ENCODE results near the gene RGS10. TPM values are rescaled to one million over a fixed set of nuclear protein-coding genes. Genes with fewer than 3 reads are reported as not detected.

The RGS10 gene
- total RNA-seq, 3 donors from 2014 or later, result 34.0 to 39.2 (median 36.4) TPM

DNA sequence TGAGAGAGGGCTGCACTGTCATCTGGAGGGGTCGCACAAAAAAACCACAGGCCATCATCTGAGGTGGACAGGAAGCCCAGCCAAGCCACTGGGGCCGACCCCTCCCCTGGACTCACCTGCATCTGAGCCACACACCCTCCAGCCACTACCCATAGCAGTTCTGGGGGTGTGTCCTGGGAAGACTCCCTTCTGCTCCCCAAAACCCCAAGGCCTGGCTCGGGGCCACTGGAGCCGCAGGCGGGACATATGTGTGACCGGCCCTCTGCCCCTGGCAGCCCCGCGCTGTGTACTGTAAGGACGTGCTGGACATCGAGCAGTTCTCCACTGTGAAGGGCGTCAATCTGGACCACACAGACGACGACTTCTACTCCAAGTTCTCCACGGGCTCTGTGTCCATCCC is 90.1 kb downstream of the RGS10 start:
- H3K36me3 ChIP-seq, result no peaks in the 10 kb centered on the region
- no peak overlapping the region for H3K4me3 ChIP-seq
- intact Hi-C loops (cut with DNase I; ENCODE audit: low total_unique reads), result no loop called here
- no peak overlapping the region for H3K27ac ChIP-seq
- DNase-seq (ENCODE audit: low spot score in 2 of 2), result no peak
- no peaks in the 10 kb centered on the region for H3K9me3 ChIP-seq
- H3K27me3 ChIP-seq, result no peaks in the 10 kb centered on the region
- H3K4me1 ChIP-seq, result no peaks in the 10 kb centered on the region
- TF ChIP-seq, protein P1, sequence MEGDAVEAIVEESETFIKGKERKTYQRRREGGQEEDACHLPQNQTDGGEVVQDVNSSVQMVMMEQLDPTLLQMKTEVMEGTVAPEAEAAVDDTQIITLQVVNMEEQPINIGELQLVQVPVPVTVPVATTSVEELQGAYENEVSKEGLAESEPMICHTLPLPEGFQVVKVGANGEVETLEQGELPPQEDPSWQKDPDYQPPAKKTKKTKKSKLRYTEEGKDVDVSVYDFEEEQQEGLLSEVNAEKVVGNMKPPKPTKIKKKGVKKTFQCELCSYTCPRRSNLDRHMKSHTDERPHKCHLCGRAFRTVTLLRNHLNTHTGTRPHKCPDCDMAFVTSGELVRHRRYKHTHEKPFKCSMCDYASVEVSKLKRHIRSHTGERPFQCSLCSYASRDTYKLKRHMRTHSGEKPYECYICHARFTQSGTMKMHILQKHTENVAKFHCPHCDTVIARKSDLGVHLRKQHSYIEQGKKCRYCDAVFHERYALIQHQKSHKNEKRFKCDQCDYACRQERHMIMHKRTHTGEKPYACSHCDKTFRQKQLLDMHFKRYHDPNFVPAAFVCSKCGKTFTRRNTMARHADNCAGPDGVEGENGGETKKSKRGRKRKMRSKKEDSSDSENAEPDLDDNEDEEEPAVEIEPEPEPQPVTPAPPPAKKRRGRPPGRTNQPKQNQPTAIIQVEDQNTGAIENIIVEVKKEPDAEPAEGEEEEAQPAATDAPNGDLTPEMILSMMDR (IDR thresholded peaks at IDR 0.05), result no peak
- TF ChIP-seq POLR2AphosphoS5 (IDR thresholded peaks at IDR 0.05) (no peak), POLR2A (IDR thresholded peaks at IDR 0.05) (no peak)

DNA sequence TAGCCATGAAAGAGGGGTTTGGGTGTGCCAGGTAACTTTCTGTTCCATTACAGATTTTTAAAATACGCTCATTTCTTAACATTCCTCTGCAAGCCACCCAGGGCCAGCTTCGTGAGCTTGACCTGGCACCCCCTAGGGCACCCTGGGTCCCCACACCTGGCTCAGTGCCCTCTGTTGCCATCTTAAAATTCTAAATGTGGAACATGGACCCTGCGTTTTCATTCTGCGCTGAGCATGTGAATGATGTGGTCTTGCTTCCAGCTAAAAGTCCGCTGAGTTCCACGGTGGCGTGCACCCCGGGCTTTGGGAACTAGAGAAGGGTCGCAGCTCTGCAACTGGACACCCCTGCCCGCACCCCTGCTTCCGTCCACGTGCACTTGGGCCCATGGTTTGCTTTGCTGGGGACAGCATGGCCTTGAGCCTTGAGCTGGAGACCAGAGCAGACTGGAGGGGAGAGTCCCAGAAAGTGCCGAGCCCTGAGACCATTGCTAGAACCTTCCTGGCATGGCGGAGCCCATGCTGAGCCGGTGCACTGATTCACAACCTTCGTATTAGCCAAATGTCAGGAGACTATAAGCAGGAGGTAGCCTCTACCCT is 91.1 kb downstream of the RGS10 start:
- Histone ChIP-seq H3K36me3 (no peaks in the 10 kb centered on the region), H3K4me3 (no peak overlapping the region), H3K9me3 (no peaks in the 10 kb centered on the region), H3K4me1 (no peaks in the 10 kb centered on the region), H3K27me3 (no peaks in the 10 kb centered on the region), H3K27ac (no peak overlapping the region)
- DNase-seq (ENCODE audit: low spot score in 2 of 2), result no peak
- intact Hi-C loops (cut with DNase I; ENCODE audit: low total_unique reads), result no loop called here
- TF ChIP-seq POLR2AphosphoS5 (IDR thresholded peaks at IDR 0.05), result no peak
- TF ChIP-seq, protein P1 (IDR thresholded peaks at IDR 0.05), result no peak
- TF ChIP-seq POLR2A (IDR thresholded peaks at IDR 0.05), result no peak

DNA sequence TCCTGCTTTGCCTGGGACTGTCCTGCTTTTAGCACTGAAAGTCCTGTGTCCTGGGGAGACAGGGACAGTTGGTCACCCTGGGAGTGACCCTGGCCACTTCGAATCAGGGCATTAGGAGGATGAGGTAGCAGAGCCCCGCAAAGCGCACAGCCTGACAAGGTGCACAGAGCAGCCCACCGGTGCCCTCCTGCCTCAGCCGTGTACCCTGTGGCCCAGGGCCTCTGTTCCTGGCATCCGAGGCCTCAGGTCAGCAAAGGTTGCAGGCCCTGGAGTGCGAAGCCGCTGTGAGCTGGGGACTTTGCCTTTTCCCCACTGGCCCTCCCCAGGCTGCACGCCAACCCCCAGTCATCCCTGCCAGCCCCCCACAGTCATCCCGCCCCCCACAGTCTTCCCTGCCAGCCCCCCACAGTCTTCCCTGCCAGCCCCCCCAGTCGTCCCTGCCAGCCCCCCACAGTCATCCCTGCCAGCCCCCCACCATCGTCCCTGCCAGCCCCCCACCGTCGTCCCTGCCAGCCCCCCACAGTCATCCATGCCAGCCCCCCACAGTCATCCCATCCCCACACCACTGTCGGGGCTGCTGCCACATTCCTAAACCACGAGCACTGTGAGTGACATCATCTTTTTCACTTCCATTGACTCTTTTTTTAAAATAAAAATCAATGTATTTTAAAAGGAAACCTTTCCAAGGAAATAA is 91.8 kb downstream of the RGS10 start:
- no peak for DNase-seq (ENCODE audit: low spot score in 2 of 2)
- Histone ChIP-seq H3K27me3 (no peaks in the 10 kb centered on the region), H3K4me3 (no peak overlapping the region), H3K9me3 (no peaks in the 10 kb centered on the region), H3K4me1 (no peaks in the 10 kb centered on the region), H3K27ac (peak overlapping the region; percentile 55 to 69), H3K36me3 (no peaks in the 10 kb centered on the region)
- TF ChIP-seq, protein P1 (IDR thresholded peaks at IDR 0.05), result no peak
- no peak for TF ChIP-seq POLR2A (IDR thresholded peaks at IDR 0.05)
- TF ChIP-seq POLR2AphosphoS5 (IDR thresholded peaks at IDR 0.05), result no peak
- intact Hi-C loops (cut with DNase I; ENCODE audit: low total_unique reads), result no loop called here

Other genes starting within 250 kb of the RGS10 start
- 100 to 1,000 TPM in 1 of 3 donors, 10 to 100 TPM in 2; 73.3 to 110 (median 76.4) TPM for gene TIAL1, start 54.2 kb upstream of the RGS10 start, total RNA-seq
- gene BAG3, start 108.7 kb upstream of the RGS10 start, total RNA-seq, result 10 to 100 TPM; 17.1 to 29.9 (median 23.9) TPM
- gene INPP5F, start 183.3 kb upstream of the RGS10 start, total RNA-seq, result 10 to 100 TPM; 13.1 to 15.1 (median 14.6) TPM

Data from breast epithelium (tissue), 4 donors.